Adrenal gland (tissue), 19 donors: ENCODE data around the gene VASP. TPM values are rescaled to one million over a fixed set of nuclear protein-coding genes. Genes with fewer than 3 reads are reported as not detected.

Experiments used
- DNase-seq, 7 donors: peaks; one replicate each; pipeline ENCODE4 v3.0.0-alpha.2; 2019 to 2020
- H3K27ac ChIP-seq, 5 donors: fragments of 200-600 bp; sonication (generic) in 4 of 5; 1 replicate in 3 of 5; 2 replicates in 2 of 5; pipeline versions ENCODE4 v1.5.1 to v1.8.0; 2016 to 2020; ENCODE audit warnings: mild to moderate bottlenecking in 1 of 5
- H3K27me3 ChIP-seq: fragments of 200-600 bp; 2 replicates; pipeline ENCODE4 v1.8.0; 2021
- H3K36me3 ChIP-seq, 2 donors: fragments of 200-600 bp; replicated peaks in 1 of 2; 1 replicate in 1 of 2; 2 replicates in 1 of 2; pipeline versions ENCODE4 v1.5.1 to v1.8.0; 2018 to 2022
- H3K4me1 ChIP-seq, 2 donors: fragments of 200-600 bp; replicated peaks in 1 of 2; 1 replicate in 1 of 2; 2 replicates in 1 of 2; pipeline versions ENCODE4 v1.5.1 to v1.8.0; 2018 to 2021
- H3K4me3 ChIP-seq, 4 donors: fragments of 200-600 bp; sonication (generic) in 3 of 4; one replicate each; pipeline ENCODE4 v1.5.1; 2016 to 2018
- H3K9me3 ChIP-seq, 3 donors: fragments of 200-600 bp; sonication (generic) in 1 of 3; replicated peaks in 1 of 3; 1 replicate in 2 of 3; 2 replicates in 1 of 3; pipeline versions ENCODE4 v1.5.1 to v1.8.0; 2016 to 2021
- POLR2A ChIP-seq, 2 donors: fragments of 450-650 bp; IDR thresholded peaks; one replicate each; pipeline ENCODE4 v1.6.1; 2017; ENCODE audit warnings: antibody characterized with exemption in 2 of 2, mild to moderate bottlenecking in 2 of 2, moderate library complexity in 1 of 2
- WGBS, 4 donors: extraction: QIAGEN DNeasy Blood & Tissue Kit in 2 of 4; methylation state at CpG; one replicate each; pipeline versions ENCODE4 v1.1.5 to v1.1.7; 2013 to 2017; 5-methylcytosine and 5-hydroxymethylcytosine counted together
- intact Hi-C, 2 donors: fragments of 100-400 bp; cut with DNase I; formaldehyde crosslinking; loops; one replicate each; pipeline versions ENCODE4 v1.14.1 to v1.15.0; 2022 to 2023
- long read RNA-seq, 10 donors: library from polyadenylated mRNA in 3 of 10; unstranded in 2 of 10; stranded (forward) in 1 of 10; transcript quantifications; one replicate each; pipeline ENCODE4 v2.0.0 and lab custom pipeline, GENCODE V29; 2021 to 2026
- polyA plus RNA-seq, 3 donors: library from polyadenylated mRNA; stranded (reverse); fragments of 200-250 nt in 2 of 3; fragments of 350-450 nt in 1 of 3; fragmentation: Illumina TruSeq in 1 of 3; extraction: RNeasy Lipid Tissue Mini Kit (QIAGEN cat#74804) in 1 of 3; gene quantifications; one replicate each; pipeline ENCODE4 v1.2.3, GENCODE V29; 2013 to 2014
- total RNA-seq, 9 donors: library from RNA; depleted of rRNA in 4 of 9; stranded (reverse); fragments of >200 nt in 4 of 9; fragments of 120-200 nt in 1 of 9; fragmentation: NEBNext Ultra II Directional in 1 of 9; extraction: Animal tissue kit (Norgen Biotek cat#: 25700) in 1 of 9; gene quantifications; one replicate each; pipeline versions ENCODE4 v1.1.0 to v1.2.4, GENCODE V29; 2013 to 2023
- TF ChIP-seq, protein P1 (sequence below), 6 experiments: fragments of 450-650 bp in 4 of 6; fragments of 200-600 bp in 2 of 6; sonication (generic) in 1 of 6; IDR thresholded peaks; 1 replicate in 5 of 6; 2 replicates in 1 of 6; pipeline versions ENCODE4 v1.5.1 to v1.8.0; 2016 to 2021; ENCODE audit warnings: antibody characterized with exemption in 6 of 6, mild to moderate bottlenecking in 2 of 6, moderate library complexity in 1 of 6
- donor health status: healthy with polysubstance abuse.
- donor health status: Bipolar disorder and iron deficiency.
- donor health status: DM: yes; HTN: yes; CAD: no.
- donor health status: DM: no; HTN: no; CAD: no.
- donor health status: DM: no; HTN: no; CAD: no.
- donor health status: DM: yes; HTN: yes; CAD: no.

Gene VASP
- total RNA-seq (100 to 1,000 TPM in 2 of 9 donors, 10 to 100 TPM in 7; 28.7 to 118 (median 63.5) TPM), polyA plus RNA-seq (10 to 100 TPM; 30.2 to 96.2 (median 62.9) TPM)
- long read RNA-seq, donor 1, partial matches to known transcripts = 0 of 2 reads
- long read RNA-seq, donor 1, other reads (novel, unspliced or antisense) = 0 of 2 reads
- long read RNA-seq, donor 2, partial matches to known transcripts = 0 of 3 reads
- long read RNA-seq, donor 2, other reads (novel, unspliced or antisense) = 0 of 3 reads
- long read RNA-seq, donor 3, partial matches to known transcripts = 8 of 10 reads
- long read RNA-seq, donor 3, other reads (novel, unspliced or antisense) = 0 of 10 reads
- long read RNA-seq, donor 4, partial matches to known transcripts = 3 of 4 reads
- long read RNA-seq, donor 4, other reads (novel, unspliced or antisense) = 1 of 4 reads
- long read RNA-seq, donor 5, transcript VASP-201 (13 exons, 2,305 nt) = major isoform, 51 of 77 reads
- long read RNA-seq, donor 5, partial matches to known transcripts = 3 of 77 reads
- long read RNA-seq, donor 5, other reads (novel, unspliced or antisense) = 23 of 77 reads
- long read RNA-seq, donor 6, partial matches to known transcripts = 4 of 4 reads
- long read RNA-seq, donor 6, other reads (novel, unspliced or antisense) = 0 of 4 reads
- long read RNA-seq, donor 7, partial matches to known transcripts = 5 of 5 reads
- long read RNA-seq, donor 7, other reads (novel, unspliced or antisense) = 0 of 5 reads
- long read RNA-seq, donor 8, transcript VASP-201 (13 exons, 2,305 nt) = major isoform, 5 of 12 reads
- long read RNA-seq, donor 8, partial matches to known transcripts = 7 of 12 reads
- long read RNA-seq, donor 8, other reads (novel, unspliced or antisense) = 0 of 12 reads
- long read RNA-seq, donor 9, partial matches to known transcripts = 5 of 7 reads
- long read RNA-seq, donor 9, other reads (novel, unspliced or antisense) = 0 of 7 reads
- long read RNA-seq, donor 10, partial matches to known transcripts = 0 of 3 reads
- long read RNA-seq, donor 10, other reads (novel, unspliced or antisense) = 0 of 3 reads

DNA sequence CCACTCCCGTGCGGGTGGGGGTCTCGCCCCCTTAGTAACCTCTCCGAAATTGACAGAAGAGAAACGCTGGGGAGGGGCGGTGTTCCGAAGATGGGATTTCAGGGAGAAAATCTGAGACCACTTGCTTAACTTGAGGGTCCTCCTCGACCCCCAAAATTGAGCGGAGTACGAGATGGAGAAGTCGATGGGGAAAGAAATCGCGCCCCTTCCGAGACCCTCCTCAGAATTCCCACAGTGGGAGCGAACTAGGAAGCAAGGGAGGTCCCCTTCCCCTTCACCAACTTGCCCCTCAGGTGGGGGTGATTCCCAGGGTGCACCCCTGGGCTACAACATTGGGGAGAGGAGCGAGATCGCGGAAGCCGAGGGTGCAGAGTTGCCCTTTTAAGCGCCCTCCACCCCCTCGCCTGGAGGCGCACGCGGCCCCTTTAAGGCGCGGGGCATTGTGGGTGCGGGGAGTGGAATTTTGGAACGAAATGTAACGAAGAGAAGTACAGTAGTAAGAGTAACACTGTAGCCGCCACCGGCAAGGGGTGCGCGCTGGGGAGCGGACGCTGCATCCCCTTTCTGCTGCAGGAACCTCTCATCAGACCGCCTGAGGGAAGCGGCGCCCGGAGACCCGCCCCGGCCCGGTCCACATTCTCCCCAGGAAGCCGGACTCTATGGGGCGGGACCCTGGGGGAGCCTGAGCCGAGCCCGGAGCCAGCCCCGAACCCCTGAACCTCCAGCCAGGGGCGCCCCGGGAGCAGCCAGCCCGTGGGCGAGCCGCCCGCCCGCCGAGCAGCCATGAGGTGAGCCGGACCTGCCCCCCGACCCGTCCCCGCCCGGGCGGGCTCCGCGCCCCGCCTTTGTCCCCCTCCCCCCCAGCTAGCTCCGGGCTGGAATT, at the start of gene VASP:
Gene VASP (plus strand): TSS at position 491 of the 883 bp plus-strand sequence. CDS start 293 bp downstream, at position 784.
- H3K4me1 ChIP-seq = peaks cover 15 to 38% of the 10 kb centered on the region in 2 donors
- 0 to 1% (median 1%) methylated on average over 36 to 65 of the region's 65 CpGs for WGBS, 4 donors

DNA sequence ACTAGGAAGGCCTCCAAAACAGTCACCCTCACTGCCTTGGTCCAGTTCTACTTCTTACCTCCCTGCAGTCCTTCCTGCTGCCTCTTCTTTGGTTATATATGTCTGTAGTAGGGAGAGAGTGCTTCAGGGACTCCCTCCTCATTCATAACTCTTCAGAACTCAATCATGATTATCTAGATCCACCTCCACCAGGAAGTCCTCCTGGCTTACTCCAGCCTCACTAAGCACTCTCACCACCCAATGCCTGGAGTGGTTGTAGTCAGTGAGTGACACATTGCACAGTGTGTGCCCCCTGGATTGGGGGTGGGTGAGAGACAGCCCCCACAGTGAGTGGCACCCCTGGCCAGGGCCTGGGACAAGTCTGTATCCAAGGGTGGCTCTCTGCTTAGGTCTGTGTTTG, 49.5 kb upstream of the VASP start:
- no peaks in the 10 kb centered on the region for H3K27me3 ChIP-seq
- H3K36me3 ChIP-seq = no peaks in the 10 kb centered on the region
- intact Hi-C loops = no loop called here
- H3K27ac ChIP-seq = no peak overlapping the region
- H3K9me3 ChIP-seq = no peaks in the 10 kb centered on the region
- DNase-seq = no peak
- TF ChIP-seq, protein P1, sequence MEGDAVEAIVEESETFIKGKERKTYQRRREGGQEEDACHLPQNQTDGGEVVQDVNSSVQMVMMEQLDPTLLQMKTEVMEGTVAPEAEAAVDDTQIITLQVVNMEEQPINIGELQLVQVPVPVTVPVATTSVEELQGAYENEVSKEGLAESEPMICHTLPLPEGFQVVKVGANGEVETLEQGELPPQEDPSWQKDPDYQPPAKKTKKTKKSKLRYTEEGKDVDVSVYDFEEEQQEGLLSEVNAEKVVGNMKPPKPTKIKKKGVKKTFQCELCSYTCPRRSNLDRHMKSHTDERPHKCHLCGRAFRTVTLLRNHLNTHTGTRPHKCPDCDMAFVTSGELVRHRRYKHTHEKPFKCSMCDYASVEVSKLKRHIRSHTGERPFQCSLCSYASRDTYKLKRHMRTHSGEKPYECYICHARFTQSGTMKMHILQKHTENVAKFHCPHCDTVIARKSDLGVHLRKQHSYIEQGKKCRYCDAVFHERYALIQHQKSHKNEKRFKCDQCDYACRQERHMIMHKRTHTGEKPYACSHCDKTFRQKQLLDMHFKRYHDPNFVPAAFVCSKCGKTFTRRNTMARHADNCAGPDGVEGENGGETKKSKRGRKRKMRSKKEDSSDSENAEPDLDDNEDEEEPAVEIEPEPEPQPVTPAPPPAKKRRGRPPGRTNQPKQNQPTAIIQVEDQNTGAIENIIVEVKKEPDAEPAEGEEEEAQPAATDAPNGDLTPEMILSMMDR (IDR thresholded peaks at IDR 0.05) = no peak
- H3K4me1 ChIP-seq = peaks cover 11 to 16% of the 10 kb centered on the region in 2 donors
- H3K4me3 ChIP-seq = no peak overlapping the region

More for the DNA sequence above, at the start of gene VASP:
- peak within 1 kb of the TSS; percentile 52 to 95 (median 85) for H3K27ac ChIP-seq
- H3K27me3 ChIP-seq = no peaks in the 10 kb centered on the region
- DNase-seq = peak; percentile 88 to 93 (median 90)
- peak within 1 kb of the TSS; percentile 54 to 98 (median 78) for H3K4me3 ChIP-seq
- intact Hi-C loops = no loop called here
- H3K9me3 ChIP-seq = no peaks in the 10 kb centered on the region
- TF ChIP-seq POLR2A (IDR thresholded peaks at IDR 0.05) = peak; percentile 95 to 98
- TF ChIP-seq, protein P1 (IDR thresholded peaks at IDR 0.05) = no peak
- no peaks in the 10 kb centered on the region for H3K36me3 ChIP-seq

DNA sequence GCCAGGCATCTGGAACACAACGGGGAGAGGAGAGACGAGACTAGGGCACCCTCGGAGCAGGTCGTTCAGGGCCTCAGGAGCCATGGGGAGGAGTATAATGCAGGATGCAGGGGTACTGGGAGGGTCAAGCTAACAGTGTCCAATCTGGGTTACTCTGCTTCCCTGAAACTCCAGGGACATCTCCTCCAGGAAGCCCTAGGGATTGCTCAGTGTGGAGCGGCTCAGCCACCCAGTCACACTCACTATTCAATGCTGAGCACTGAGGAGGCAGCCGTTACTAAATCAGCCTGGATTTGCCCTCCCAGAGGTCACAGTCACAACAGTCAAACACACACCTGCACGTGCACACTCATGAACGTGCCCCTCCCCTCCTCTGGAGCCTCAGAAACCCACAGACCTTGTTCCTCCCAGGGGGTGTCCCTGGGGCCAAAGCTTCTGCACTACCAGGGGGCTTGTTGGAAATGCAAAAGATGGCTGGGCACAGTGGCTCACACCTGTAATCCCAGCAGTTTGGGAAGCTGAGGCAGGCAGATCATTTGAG, 46.4 kb upstream of the VASP start:
- Histone ChIP-seq H3K36me3 (no peaks in the 10 kb centered on the region), H3K27ac (no peak overlapping the region), H3K4me3 (no peak overlapping the region), H3K27me3 (no peaks in the 10 kb centered on the region), H3K4me1 (peaks cover 4 to 7% of the 10 kb centered on the region in 2 donors), H3K9me3 (no peaks in the 10 kb centered on the region)
- intact Hi-C loops = no loop called here
- WGBS, 4 donors = 40 to 58% (median 52%) methylated on average over 5 to 8 of the region's 8 CpGs
- DNase-seq = no peak
- TF ChIP-seq, protein P1 (IDR thresholded peaks at IDR 0.05) = no peak
- no peak for TF ChIP-seq POLR2A (IDR thresholded peaks at IDR 0.05)
